GM20000 (cell line): ENCODE measurements around the gene CCDC158.

ENCODE experiments used
- DNase-seq: peaks from one replicate; pipeline ENCODE4 v3.0.0; 2012; ENCODE audit warnings: low spot score
- TF ChIP-seq, protein P1 (sequence below): IDR thresholded peaks from 2 replicates; pipeline ENCODE4 v1.5.1; 2012; ENCODE audit warnings: mild to moderate bottlenecking, control low read depth; ENCODE audit errors: extremely low read depth, missing control alignments

The CCDC158 gene

GRCh38 chr4:76277667-76278066 is 143.3 kb downstream of the CCDC158 start:
- no peak for DNase-seq

GRCh38 chr4:76276813-76277212 is 144.1 kb downstream of the CCDC158 start:
- no peak for DNase-seq
- TF ChIP-seq, protein P1, sequence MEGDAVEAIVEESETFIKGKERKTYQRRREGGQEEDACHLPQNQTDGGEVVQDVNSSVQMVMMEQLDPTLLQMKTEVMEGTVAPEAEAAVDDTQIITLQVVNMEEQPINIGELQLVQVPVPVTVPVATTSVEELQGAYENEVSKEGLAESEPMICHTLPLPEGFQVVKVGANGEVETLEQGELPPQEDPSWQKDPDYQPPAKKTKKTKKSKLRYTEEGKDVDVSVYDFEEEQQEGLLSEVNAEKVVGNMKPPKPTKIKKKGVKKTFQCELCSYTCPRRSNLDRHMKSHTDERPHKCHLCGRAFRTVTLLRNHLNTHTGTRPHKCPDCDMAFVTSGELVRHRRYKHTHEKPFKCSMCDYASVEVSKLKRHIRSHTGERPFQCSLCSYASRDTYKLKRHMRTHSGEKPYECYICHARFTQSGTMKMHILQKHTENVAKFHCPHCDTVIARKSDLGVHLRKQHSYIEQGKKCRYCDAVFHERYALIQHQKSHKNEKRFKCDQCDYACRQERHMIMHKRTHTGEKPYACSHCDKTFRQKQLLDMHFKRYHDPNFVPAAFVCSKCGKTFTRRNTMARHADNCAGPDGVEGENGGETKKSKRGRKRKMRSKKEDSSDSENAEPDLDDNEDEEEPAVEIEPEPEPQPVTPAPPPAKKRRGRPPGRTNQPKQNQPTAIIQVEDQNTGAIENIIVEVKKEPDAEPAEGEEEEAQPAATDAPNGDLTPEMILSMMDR, result no peak

More at GRCh38 chr4:76277667-76278066, 143.3 kb downstream of the CCDC158 start:
- TF ChIP-seq, protein P1, result no peak

DNA sequence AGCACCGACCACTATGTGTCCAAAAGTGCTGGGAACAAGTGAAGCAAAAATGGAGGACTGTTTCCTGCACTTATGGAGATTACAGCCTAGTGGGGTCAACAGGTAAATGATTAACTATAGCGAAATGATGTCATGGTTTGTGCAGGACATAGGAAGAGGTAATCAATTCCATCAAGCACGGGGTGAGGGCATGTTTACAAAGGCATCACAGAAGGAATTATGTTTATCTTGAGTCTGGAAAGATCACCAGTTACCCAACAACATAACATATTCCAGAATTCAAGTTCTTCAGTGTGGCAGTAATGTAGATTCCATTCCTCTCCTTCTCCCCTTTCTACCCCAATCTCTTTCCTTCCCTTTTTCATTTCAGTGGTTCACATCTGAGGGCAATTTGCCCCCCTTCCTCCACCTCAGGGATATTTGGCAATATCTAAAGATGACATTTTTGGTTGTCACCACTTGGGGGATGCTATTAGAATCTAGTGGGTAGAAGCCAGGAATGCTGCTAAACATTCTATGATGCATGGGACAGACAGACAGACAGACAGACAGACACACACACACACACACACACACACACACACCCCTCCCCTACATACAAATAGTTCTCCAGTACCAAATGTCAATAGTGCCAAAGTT is 145.3 kb downstream of the CCDC158 start:
- TF ChIP-seq, protein P1, result no peak

GRCh38 chr4:76272999-76273398 is 147.9 kb downstream of the CCDC158 start:
- TF ChIP-seq, protein P1, result no peak
- no peak for DNase-seq

More for the DNA sequence above, 145.3 kb downstream of the CCDC158 start:
- no peak for DNase-seq

GRCh38 chr4:76272582-76272981 is 148.4 kb downstream of the CCDC158 start:
- DNase-seq, result no peak
- TF ChIP-seq, protein P1, result no peak

DNA sequence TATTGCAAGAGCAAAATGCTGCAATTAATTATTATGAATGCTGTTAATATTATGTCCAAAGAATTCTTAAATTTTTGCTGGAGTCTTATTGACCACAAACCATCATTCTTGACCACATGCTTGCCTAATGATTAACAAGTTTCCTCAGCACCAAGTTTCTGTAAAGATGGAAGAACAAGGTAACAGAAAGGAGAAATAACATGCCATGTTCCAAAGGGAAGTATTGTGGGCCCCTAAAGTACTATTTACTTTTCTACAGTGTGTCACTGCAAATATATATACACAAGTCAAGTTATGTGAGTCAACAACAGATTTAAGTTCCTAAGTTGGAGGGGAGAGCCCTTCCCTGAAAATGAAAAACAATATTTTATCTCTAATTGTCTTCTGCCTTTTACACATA is 148.9 kb downstream of the CCDC158 start:
- TF ChIP-seq, protein P1, result no peak
- no peak for DNase-seq

- TF ChIP-seq, protein P1, result no peak
- no peak for DNase-seq
Observed at GRCh38 chr4:76271248-76271647, 149.7 kb downstream of the CCDC158 start.
